H1 (cell line): ENCODE data around the gene VASH1. TPM values are rescaled to one million over a fixed set of nuclear protein-coding genes. Genes with fewer than 3 reads are reported as not detected.

Experiments used
- HDAC6 ChIP-seq: IDR thresholded peaks from one replicate; pipeline ENCODE4 v1.7.1; 2012; ENCODE audit warnings: low read depth, mild to moderate bottlenecking, inconsistent platforms, low read length, moderate library complexity
- POLR2A ChIP-seq, 2 experiments: IDR thresholded peaks; 1 replicate in 1 of 2; 2 replicates in 1 of 2; pipeline ENCODE4 v1.6.1; 2011; ENCODE audit warnings: low read depth in 2 of 2, low read length in 2 of 2, mild to moderate bottlenecking in 2 of 2; ENCODE audit errors: control extremely low read depth in 1 of 2
- SAP30 ChIP-seq: fragments of 300-600 bp; sonication (generic); IDR thresholded peaks from 2 replicates; pipeline ENCODE4 v1.7.1; 2012; ENCODE audit warnings: low read length, moderate library complexity, mild to moderate bottlenecking, inconsistent platforms; ENCODE audit not compliant: insufficient read depth, insufficient replicate concordance
- polyA plus RNA-seq, 7 experiments: library from polyadenylated mRNA; depleted of rRNA in 3 of 7; stranded (reverse) in 5 of 7; unstranded in 2 of 7; fragments of >200 nt in 5 of 7; fragments of 200-250 nt in 2 of 7; gene quantifications; 1 replicate in 5 of 7; 2 replicates in 1 of 7; 4 replicates in 1 of 7; pipeline versions ENCODE4 v1.2.1 to v1.2.3, GENCODE V29; 2011 to 2013; ENCODE audit warnings: missing spikeins in 2 of 7, mixed read lengths in 2 of 7
- total RNA-seq: library from RNA; stranded (reverse); fragmentation: NEBNext Ultra II Directional; extraction: Animal tissue kit (Norgen Biotek cat#: 25700); gene quantifications from 2 replicates; pipeline ENCODE4 v1.2.1, GENCODE V29; 2021
- TF ChIP-seq, protein P1 (sequence below), 3 experiments: IDR thresholded peaks; 1 replicate in 2 of 3; 2 replicates in 1 of 3; pipeline versions ENCODE4 v1.5.1 to v1.6.1; 2011; ENCODE audit warnings: low read length in 3 of 3, mild to moderate bottlenecking in 3 of 3, inconsistent platforms in 2 of 3, low read depth in 1 of 3, moderate library complexity in 1 of 3; ENCODE audit not compliant: insufficient read depth in 1 of 3; ENCODE audit errors: control extremely low read depth in 1 of 3

Gene VASH1
- total and polyA plus RNA-seq, 2 of the 8 experiments (the other 6 are each of a cell fraction or from before 2014, with no cell fraction given): 3.1 to 6.4 TPM

DNA sequence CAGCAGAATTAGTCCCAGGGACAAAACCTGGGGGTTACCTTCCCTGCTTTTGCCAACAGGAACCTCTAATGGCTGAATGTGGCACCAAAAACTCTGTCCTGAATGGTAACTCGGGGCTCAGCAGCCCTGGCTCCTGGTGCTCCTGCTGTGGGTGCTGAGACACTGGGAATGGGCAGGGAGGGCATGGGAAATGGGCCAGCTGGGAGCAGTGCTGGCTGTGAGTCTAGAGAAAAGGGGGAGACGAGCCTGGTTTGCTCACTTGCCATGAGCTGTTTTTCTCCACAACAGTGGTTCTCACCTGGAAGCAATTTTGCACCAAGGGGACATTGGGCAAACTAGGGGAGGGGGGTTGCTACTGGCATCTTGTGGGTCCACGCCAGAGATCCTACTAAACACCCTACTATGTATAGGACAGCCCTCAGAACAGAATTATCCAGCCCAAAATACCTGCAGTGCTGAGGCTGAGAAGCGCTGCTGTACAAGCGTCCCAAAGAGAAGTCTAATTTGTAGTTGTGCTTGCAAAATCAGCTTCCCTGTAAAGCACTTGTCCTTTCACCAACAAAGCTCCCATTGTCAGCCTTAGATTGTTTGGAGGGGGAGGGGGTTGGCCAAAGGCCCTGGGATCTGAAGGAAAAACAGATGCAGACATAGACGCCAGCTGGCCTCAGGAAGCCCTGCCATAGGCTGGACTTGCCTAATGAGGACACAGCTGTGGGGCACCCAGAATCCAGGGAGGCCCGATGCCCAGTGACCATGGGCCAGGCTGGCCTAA is 68.6 kb downstream of the VASH1 start (continued):
- TF ChIP-seq POLR2A (IDR thresholded peaks at IDR 0.05; ENCODE audit: control extremely low read depth in 1 of 2, low read depth in 2 of 2, low read length in 2 of 2) (no peak), SAP30 (no peak), HDAC6 (no peak)
- TF ChIP-seq, protein P1, sequence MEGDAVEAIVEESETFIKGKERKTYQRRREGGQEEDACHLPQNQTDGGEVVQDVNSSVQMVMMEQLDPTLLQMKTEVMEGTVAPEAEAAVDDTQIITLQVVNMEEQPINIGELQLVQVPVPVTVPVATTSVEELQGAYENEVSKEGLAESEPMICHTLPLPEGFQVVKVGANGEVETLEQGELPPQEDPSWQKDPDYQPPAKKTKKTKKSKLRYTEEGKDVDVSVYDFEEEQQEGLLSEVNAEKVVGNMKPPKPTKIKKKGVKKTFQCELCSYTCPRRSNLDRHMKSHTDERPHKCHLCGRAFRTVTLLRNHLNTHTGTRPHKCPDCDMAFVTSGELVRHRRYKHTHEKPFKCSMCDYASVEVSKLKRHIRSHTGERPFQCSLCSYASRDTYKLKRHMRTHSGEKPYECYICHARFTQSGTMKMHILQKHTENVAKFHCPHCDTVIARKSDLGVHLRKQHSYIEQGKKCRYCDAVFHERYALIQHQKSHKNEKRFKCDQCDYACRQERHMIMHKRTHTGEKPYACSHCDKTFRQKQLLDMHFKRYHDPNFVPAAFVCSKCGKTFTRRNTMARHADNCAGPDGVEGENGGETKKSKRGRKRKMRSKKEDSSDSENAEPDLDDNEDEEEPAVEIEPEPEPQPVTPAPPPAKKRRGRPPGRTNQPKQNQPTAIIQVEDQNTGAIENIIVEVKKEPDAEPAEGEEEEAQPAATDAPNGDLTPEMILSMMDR (IDR thresholded peaks at IDR 0.05; ENCODE audit: control extremely low read depth in 1 of 3, insufficient read depth in 1 of 3, low read depth in 1 of 3, low read length in 3 of 3): no peak
